Measurements from ENCODE around the gene AZIN2. TPM values are rescaled to one million over a fixed set of nuclear protein-coding genes. Genes with fewer than 3 reads are reported as not detected.
A peak's percentile ranks its signal among the peaks of the same experiment; 100 is the strongest.

Gene AZIN2
- total and polyA plus RNA-seq, 2 experiments from 2014 or later: 2.8 to 4.4 TPM

- Histone ChIP-seq H2AFZ (no peak overlapping the region), H4K20me1 (ENCODE audit: insufficient read depth) (no peaks in the 10 kb centered on the region), H3K36me3 (ENCODE audit: low read depth) (no peaks in the 10 kb centered on the region), H3K79me2 (ENCODE audit: insufficient read depth) (no peaks in the 10 kb centered on the region), H3K9me2 (ENCODE audit: insufficient read depth) (no peaks in the 10 kb centered on the region), H3K9ac (no peak overlapping the region), H3K4me2 (ENCODE audit: unreplicated experiment) (no peak overlapping the region), H3K27ac (no peak overlapping the region), H3K4me3 (no peak overlapping the region), H3K4me1 (ENCODE audit: insufficient read depth) (no peaks in the 10 kb centered on the region), H3K9me3 (ENCODE audit: low read depth) (no peaks in the 10 kb centered on the region), H3K27me3 (replicated peaks; ENCODE audit: insufficient read depth) (no peaks in the 10 kb centered on the region), H3F3A (ENCODE audit: insufficient read depth) (no peaks in the 10 kb centered on the region)
- peak; percentile 83 for DNase-seq
- no peak for TF ChIP-seq EZH2phosphoT487 (IDR thresholded peaks at IDR 0.05; ENCODE audit: insufficient read depth, low read depth)
- TF ChIP-seq EZH2 (IDR thresholded peaks at IDR 0.05; ENCODE audit: insufficient read depth, poor library complexity, severe bottlenecking): no peak
- in situ Hi-C loops (cut with MboI): no loop called here
- 20 to 23% methylated on average over 12 of the region's 12 CpGs for WGBS, 2 experiments (ENCODE audit: low coverage in 1 of 2, low lambda C conversion rate in 2 of 2, missing lambda C conversion rate in 2 of 2)
These were observed 5.5 kb downstream of the AZIN2 start for GRCh38 chr1:33086384-33086850.

GRCh38 chr1:33087677-33088076 is 6.7 kb downstream of the AZIN2 start:
- DNase-seq: no peak
- 60 to 63% methylated on average over 6 of the region's 6 CpGs for WGBS, 2 experiments (ENCODE audit: low coverage in 1 of 2, low lambda C conversion rate in 2 of 2, missing lambda C conversion rate in 2 of 2)

GRCh38 chr1:33088119-33088906 is 7.4 kb downstream of the AZIN2 start:
- Histone ChIP-seq H3K27ac (no peak overlapping the region), H3K79me2 (ENCODE audit: insufficient read depth) (no peaks in the 10 kb centered on the region), H3K4me3 (no peak overlapping the region), H3K9me2 (ENCODE audit: insufficient read depth) (no peaks in the 10 kb centered on the region), H3K4me2 (ENCODE audit: unreplicated experiment) (no peak overlapping the region), H3F3A (ENCODE audit: insufficient read depth) (no peaks in the 10 kb centered on the region), H3K27me3 (replicated peaks; ENCODE audit: insufficient read depth) (no peaks in the 10 kb centered on the region), H3K36me3 (ENCODE audit: low read depth) (no peaks in the 10 kb centered on the region), H3K9me3 (ENCODE audit: low read depth) (no peaks in the 10 kb centered on the region), H2AFZ (no peak overlapping the region), H3K9ac (no peak overlapping the region), H4K20me1 (ENCODE audit: insufficient read depth) (no peaks in the 10 kb centered on the region), H3K4me1 (ENCODE audit: insufficient read depth) (no peaks in the 10 kb centered on the region)
- in situ Hi-C loops (cut with MboI): no loop called here
- 65 to 69% methylated on average over 9 of the region's 9 CpGs for WGBS, 2 experiments (ENCODE audit: low coverage in 1 of 2, low lambda C conversion rate in 2 of 2, missing lambda C conversion rate in 2 of 2)
- TF ChIP-seq EZH2phosphoT487 (IDR thresholded peaks at IDR 0.05; ENCODE audit: insufficient read depth, low read depth) (no peak), EZH2 (IDR thresholded peaks at IDR 0.05; ENCODE audit: insufficient read depth, poor library complexity, severe bottlenecking) (no peak)
- peak; percentile 24 for DNase-seq

More at GRCh38 chr1:33087677-33088076, 6.7 kb downstream of the AZIN2 start:
- Histone ChIP-seq H3K4me1 (ENCODE audit: insufficient read depth) (no peaks in the 10 kb centered on the region), H3F3A (ENCODE audit: insufficient read depth) (no peaks in the 10 kb centered on the region), H3K9ac (no peak overlapping the region), H3K9me3 (ENCODE audit: low read depth) (no peaks in the 10 kb centered on the region), H3K9me2 (ENCODE audit: insufficient read depth) (no peaks in the 10 kb centered on the region), H3K27me3 (replicated peaks; ENCODE audit: insufficient read depth) (no peaks in the 10 kb centered on the region), H4K20me1 (ENCODE audit: insufficient read depth) (no peaks in the 10 kb centered on the region), H3K27ac (no peak overlapping the region), H3K4me3 (no peak overlapping the region), H3K4me2 (ENCODE audit: unreplicated experiment) (no peak overlapping the region), H2AFZ (no peak overlapping the region), H3K79me2 (ENCODE audit: insufficient read depth) (no peaks in the 10 kb centered on the region), H3K36me3 (ENCODE audit: low read depth) (no peaks in the 10 kb centered on the region)
- TF ChIP-seq EZH2 (IDR thresholded peaks at IDR 0.05; ENCODE audit: insufficient read depth, poor library complexity, severe bottlenecking): no peak
- no peak for TF ChIP-seq EZH2phosphoT487 (IDR thresholded peaks at IDR 0.05; ENCODE audit: insufficient read depth, low read depth)
- in situ Hi-C loops (cut with MboI): no loop called here

GRCh38 chr1:33089457-33089856 is 8.5 kb downstream of the AZIN2 start:
- Histone ChIP-seq H2AFZ (no peak overlapping the region), H4K20me1 (ENCODE audit: insufficient read depth) (no peaks in the 10 kb centered on the region), H3K27me3 (replicated peaks; ENCODE audit: insufficient read depth) (no peaks in the 10 kb centered on the region), H3K36me3 (ENCODE audit: low read depth) (no peaks in the 10 kb centered on the region), H3K4me2 (ENCODE audit: unreplicated experiment) (no peak overlapping the region), H3K9me3 (ENCODE audit: low read depth) (no peaks in the 10 kb centered on the region), H3F3A (ENCODE audit: insufficient read depth) (no peaks in the 10 kb centered on the region), H3K9me2 (ENCODE audit: insufficient read depth) (no peaks in the 10 kb centered on the region), H3K9ac (no peak overlapping the region), H3K79me2 (ENCODE audit: insufficient read depth) (no peaks in the 10 kb centered on the region), H3K4me1 (ENCODE audit: insufficient read depth) (no peaks in the 10 kb centered on the region), H3K4me3 (no peak overlapping the region), H3K27ac (no peak overlapping the region)
- TF ChIP-seq EZH2phosphoT487 (IDR thresholded peaks at IDR 0.05; ENCODE audit: insufficient read depth, low read depth) (no peak), EZH2 (IDR thresholded peaks at IDR 0.05; ENCODE audit: insufficient read depth, poor library complexity, severe bottlenecking) (no peak)
- in situ Hi-C loops (cut with MboI): no loop called here
- WGBS, 2 experiments (ENCODE audit: low coverage in 1 of 2, low lambda C conversion rate in 2 of 2, missing lambda C conversion rate in 2 of 2): 83 to 90% methylated on average over 2 of the region's 2 CpGs
- DNase-seq: no peak
